Neuronal stem cell (in vitro differentiated cells): ENCODE data around the gene AP3D1.
A peak's percentile ranks its signal among the peaks of the same experiment; 100 is the strongest.

Experiments
- DNase-seq: peaks from one replicate; pipeline ENCODE4 v3.0.0-alpha.2; 2013; ENCODE audit warnings: low spot score
- H2AFZ ChIP-seq: one replicate; pipeline ENCODE4 v1.6.1; 2013; ENCODE audit warnings: mild to moderate bottlenecking, low read length, inconsistent platforms
- H2AK5ac ChIP-seq: 2 replicates; pipeline ENCODE4 v1.6.1; 2013; ENCODE audit warnings: low read depth, mild to moderate bottlenecking, inconsistent platforms, low read length, moderate library complexity, mixed read lengths
- H2BK120ac ChIP-seq: 2 replicates; pipeline ENCODE4 v1.6.1; 2013; ENCODE audit warnings: low read depth, mild to moderate bottlenecking, inconsistent platforms, low read length, moderate library complexity, mixed read lengths
- H2BK12ac ChIP-seq: one replicate; pipeline ENCODE4 v1.6.1; 2013; ENCODE audit warnings: low read length, inconsistent platforms
- H2BK15ac ChIP-seq: 2 replicates; pipeline ENCODE4 v1.6.1; 2013; ENCODE audit warnings: mild to moderate bottlenecking, low read length, inconsistent platforms, mixed read lengths
- H2BK5ac ChIP-seq: one replicate; pipeline ENCODE4 v1.6.1; 2013; ENCODE audit warnings: inconsistent platforms, mild to moderate bottlenecking, low read length, moderate library complexity
- H3K14ac ChIP-seq: one replicate; pipeline ENCODE4 v1.6.1; 2013; ENCODE audit warnings: low read length, inconsistent platforms
- H3K18ac ChIP-seq: 2 replicates; pipeline ENCODE4 v1.6.1; 2013; ENCODE audit warnings: low read length, inconsistent platforms
- H3K23ac ChIP-seq: 2 replicates; pipeline ENCODE4 v1.6.1; 2013; ENCODE audit warnings: low read depth, mild to moderate bottlenecking, mixed read lengths, low read length, inconsistent platforms; ENCODE audit not compliant: poor library complexity
- H3K27ac ChIP-seq: replicated peaks from 3 replicates; pipeline ENCODE4 v1.5.1; 2013; ENCODE audit warnings: low read length, inconsistent platforms
- H3K27me3 ChIP-seq, 3 experiments: 2 replicates each; pipeline ENCODE4 v1.6.1; 2013; ENCODE audit warnings: low read length in 3 of 3, mild to moderate bottlenecking in 2 of 3, inconsistent platforms in 1 of 3, low read depth in 1 of 3, mixed read lengths in 1 of 3, moderate library complexity in 1 of 3; ENCODE audit not compliant: control insufficient read depth in 3 of 3, insufficient read depth in 3 of 3
- H3K36me3 ChIP-seq, 2 donors: replicated peaks in 1 of 2; 2 replicates each; pipeline ENCODE4 v1.6.1; 2013; ENCODE audit warnings: low read length in 2 of 2; ENCODE audit not compliant: control insufficient read depth in 2 of 2, insufficient read depth in 2 of 2
- H3K4ac ChIP-seq: 2 replicates; pipeline ENCODE4 v1.6.1; 2013; ENCODE audit warnings: inconsistent platforms, mild to moderate bottlenecking, low read length, moderate library complexity
- H3K4me1 ChIP-seq, 2 donors: 1 replicate in 1 of 2; 2 replicates in 1 of 2; pipeline ENCODE4 v1.6.1; 2013; ENCODE audit warnings: low read length in 2 of 2, low read depth in 1 of 2; ENCODE audit not compliant: control insufficient read depth in 2 of 2, insufficient read depth in 1 of 2
- H3K4me2 ChIP-seq: one replicate; pipeline ENCODE4 v1.6.1; 2013; ENCODE audit warnings: mild to moderate bottlenecking, low read length, inconsistent platforms; ENCODE audit not compliant: insufficient read depth, poor library complexity, severe bottlenecking
- H3K4me3 ChIP-seq, 2 donors: 2 replicates each; pipeline ENCODE4 v1.5.1; 2013; ENCODE audit warnings: low read length in 2 of 2, mild to moderate bottlenecking in 2 of 2, inconsistent platforms in 1 of 2, moderate library complexity in 1 of 2
- H3K79me1 ChIP-seq: one replicate; pipeline ENCODE4 v1.6.1; 2013; ENCODE audit warnings: low read depth, mild to moderate bottlenecking, inconsistent platforms, low read length, moderate library complexity
- H3K9ac ChIP-seq: one replicate; pipeline ENCODE4 v1.6.1; 2013; ENCODE audit warnings: mild to moderate bottlenecking, low read depth, low read length, inconsistent platforms; ENCODE audit not compliant: poor library complexity
- H3K9me3 ChIP-seq, 2 donors: replicated peaks in 1 of 2; 2 replicates each; pipeline versions ENCODE3 to v1.6.1; 2013; ENCODE audit warnings: low read length in 2 of 2, mild to moderate bottlenecking in 2 of 2, inconsistent platforms in 1 of 2, low read depth in 1 of 2, mixed read lengths in 1 of 2, moderate library complexity in 1 of 2; ENCODE audit not compliant: control insufficient read depth in 2 of 2, insufficient read depth in 1 of 2
- H4K8ac ChIP-seq: one replicate; pipeline ENCODE4 v1.6.1; 2013; ENCODE audit warnings: low read depth, mild to moderate bottlenecking, inconsistent platforms, low read length, moderate library complexity
- H4K91ac ChIP-seq: one replicate; pipeline ENCODE4 v1.6.1; 2013; ENCODE audit warnings: low read length, low read depth, mild to moderate bottlenecking, inconsistent platforms; ENCODE audit not compliant: poor library complexity
- WGBS, 2 donors: extraction: QIAGEN DNeasy Blood & Tissue Kit; methylation state at CpG; one replicate each; pipeline ENCODE4 v1.1.7; 2013; ENCODE audit warnings: missing lambda C conversion rate in 2 of 2, mixed read lengths in 1 of 2; ENCODE audit not compliant: insufficient read length in 2 of 2, insufficient replicate concordance in 1 of 2; ENCODE audit errors: extremely low coverage in 2 of 2; 5-methylcytosine and 5-hydroxymethylcytosine counted together

AP3D1 gene

GRCh38 chr19:2181633-2181997, 30.2 kb upstream of the AP3D1 start:
- Histone ChIP-seq H2BK120ac (no peak overlapping the region), H2BK15ac (no peak overlapping the region), H2BK5ac (no peak overlapping the region), H2AFZ (no peak overlapping the region), H3K23ac (no peak overlapping the region), H3K9me3 (no peaks in the 10 kb centered on the region), H4K8ac (no peak overlapping the region), H4K91ac (no peak overlapping the region), H3K18ac (no peak overlapping the region), H2BK12ac (no peak overlapping the region), H3K4me2 (no peak overlapping the region), H3K9ac (no peak overlapping the region), H3K4ac (no peak overlapping the region), H3K27me3 (no peaks in the 10 kb centered on the region), H3K36me3 (peaks cover 16 to 64% of the 10 kb centered on the region in 2 donors), H3K79me1 (peaks cover 28% of the 10 kb centered on the region), H3K4me3 (no peak overlapping the region), H3K27ac (no peak overlapping the region), H2AK5ac (no peak overlapping the region), H3K14ac (no peak overlapping the region), H3K4me1 (peaks cover 0 to 12% of the 10 kb centered on the region in 2 donors)
- no CpG with 5 or more reads among the region's 9 CpGs for WGBS, 2 donors
- no peak for DNase-seq

- Histone ChIP-seq H3K14ac (peak overlapping the region; percentile 44), H4K91ac (no peak overlapping the region), H3K4ac (no peak overlapping the region), H3K9me3 (no peaks in the 10 kb centered on the region), H2AK5ac (peak overlapping the region; percentile 43), H4K8ac (peak overlapping the region; percentile 43), H3K27me3 (no peaks in the 10 kb centered on the region), H2BK15ac (no peak overlapping the region), H2BK5ac (peak overlapping the region; percentile 53), H2BK120ac (no peak overlapping the region), H2AFZ (no peak overlapping the region), H3K9ac (peak overlapping the region; percentile 70), H3K36me3 (peaks cover 14 to 61% of the 10 kb centered on the region in 2 donors), H3K27ac (no peak overlapping the region), H2BK12ac (peak overlapping the region; percentile 22), H3K4me3 (no peak overlapping the region), H3K18ac (peak overlapping the region; percentile 57), H3K4me2 (no peak overlapping the region), H3K79me1 (peaks cover 33% of the 10 kb centered on the region), H3K23ac (peak overlapping the region; percentile 89), H3K4me1 (peaks cover 0 to 8% of the 10 kb centered on the region in 2 donors)
- WGBS, 2 donors = no CpG with 5 or more reads among the region's 22 CpGs
- DNase-seq = no peak
Observed at GRCh38 chr19:2180881-2181632, 29.7 kb upstream of the AP3D1 start.

GRCh38 chr19:2180114-2180513, 28.7 kb upstream of the AP3D1 start:
- no peak overlapping the region for H4K8ac ChIP-seq
- no peaks in the 10 kb centered on the region for H3K27me3 ChIP-seq
- no peak overlapping the region for H3K23ac ChIP-seq
- H3K4me3 ChIP-seq = no peak overlapping the region
- no peak overlapping the region for H2BK120ac ChIP-seq
- no peak overlapping the region for H4K91ac ChIP-seq
- no peak overlapping the region for H3K4ac ChIP-seq
- peaks cover 0 to 5% of the 10 kb centered on the region in 2 donors for H3K4me1 ChIP-seq
- DNase-seq = no peak
- no peak overlapping the region for H3K18ac ChIP-seq
- WGBS, 2 donors = no CpG with 5 or more reads among the region's 19 CpGs
- peaks cover 37% of the 10 kb centered on the region for H3K79me1 ChIP-seq
- no peak overlapping the region for H2BK15ac ChIP-seq
- no peak overlapping the region for H3K27ac ChIP-seq
- H3K9ac ChIP-seq = no peak overlapping the region
- H3K14ac ChIP-seq = peak overlapping the region; percentile 44
- no peak overlapping the region for H3K4me2 ChIP-seq
- no peak overlapping the region for H2AFZ ChIP-seq
- peak overlapping the region; percentile 53 for H2BK5ac ChIP-seq
- no peak overlapping the region for H2AK5ac ChIP-seq
- peaks cover 14 to 56% of the 10 kb centered on the region in 2 donors for H3K36me3 ChIP-seq
- H2BK12ac ChIP-seq = no peak overlapping the region
- H3K9me3 ChIP-seq = no peaks in the 10 kb centered on the region

- H2BK12ac ChIP-seq = no peak overlapping the region
- H2AK5ac ChIP-seq = no peak overlapping the region
- no CpG with 5 or more reads among the region's 17 CpGs for whole genome bisulfite sequencing, 2 donors
- no peak overlapping the region for H3K4me3 ChIP-seq
- no peak overlapping the region for H3K23ac ChIP-seq
- H3K4me1 ChIP-seq = peaks cover 0 to 5% of the 10 kb centered on the region in 2 donors
- no peak overlapping the region for H3K4ac ChIP-seq
- no peak overlapping the region for H4K91ac ChIP-seq
- peak overlapping the region; percentile 13 for H3K18ac ChIP-seq
- H3K4me2 ChIP-seq = no peak overlapping the region
- H3K36me3 ChIP-seq = peaks cover 11 to 49% of the 10 kb centered on the region in 2 donors
- no peak overlapping the region for H2AFZ ChIP-seq
- DNase-seq = no peak
- H2BK15ac ChIP-seq = no peak overlapping the region
- no peaks in the 10 kb centered on the region for H3K27me3 ChIP-seq
- no peaks in the 10 kb centered on the region for H3K9me3 ChIP-seq
- H2BK120ac ChIP-seq = no peak overlapping the region
- H2BK5ac ChIP-seq = no peak overlapping the region
- no peak overlapping the region for H3K27ac ChIP-seq
- no peak overlapping the region for H3K14ac ChIP-seq
- peak overlapping the region; percentile 78 for H3K9ac ChIP-seq
- H4K8ac ChIP-seq = no peak overlapping the region
- peaks cover 35% of the 10 kb centered on the region for H3K79me1 ChIP-seq
Observed at GRCh38 chr19:2179095-2179494, 27.7 kb upstream of the AP3D1 start.
